B cell (primary cell): ENCODE results near the gene TIMP2. TPM values are rescaled to one million over a fixed set of nuclear protein-coding genes. Genes with fewer than 3 reads are reported as not detected.

Source experiments
- ATAC-seq: fragments of 200-7000 bp; cut with Tn5 transposase; one replicate; pipeline ENCODE4 v1.10.0; 2021; ENCODE audit warnings: low read depth, mild to moderate bottlenecking, moderate number of reproducible peaks, moderate library complexity
- CTCF ChIA-PET: fragments of 350-600 bp; sonication (Branson Sonifier 250); formaldehyde crosslinking; loops from one replicate; lab custom pipeline; 2021; ENCODE audit warnings: antibody characterized with exemption, inconsistent platforms; lab: Charles Lee
- POLR2A ChIA-PET: fragments of 350-600 bp; sonication (Branson Sonifier 250); formaldehyde crosslinking; loops from one replicate; lab custom pipeline; 2021; ENCODE audit warnings: antibody characterized with exemption; lab: Charles Lee
- DNase-seq: peaks from one replicate; pipeline ENCODE4 v3.0.0; 2013
- H2AFZ ChIP-seq: 2 replicates; pipeline ENCODE4 v1.6.1; 2012; ENCODE audit warnings: mild to moderate bottlenecking, low read depth, low read length; ENCODE audit not compliant: insufficient read depth, poor library complexity, severe bottlenecking
- H3K27ac ChIP-seq, 2 donors: 1 replicate in 1 of 2; 2 replicates in 1 of 2; pipeline ENCODE4 v1.5.1; 2012 to 2013; ENCODE audit warnings: low read length in 2 of 2, mild to moderate bottlenecking in 2 of 2, moderate library complexity in 1 of 2
- H3K27me3 ChIP-seq, 4 experiments: fragments of 200-600 bp in 1 of 4; sonication (generic) in 1 of 4; replicated peaks in 1 of 4; 1 replicate in 2 of 4; 2 replicates in 2 of 4; pipeline versions ENCODE4 v1.6.1 to v1.7.0; 2013 to 2016; ENCODE audit warnings: low read length in 3 of 4, mild to moderate bottlenecking in 2 of 4, mixed read lengths in 1 of 4, moderate library complexity in 1 of 4; ENCODE audit not compliant: insufficient read depth in 4 of 4, control insufficient read depth in 3 of 4; ENCODE audit errors: control extremely low read depth in 1 of 4
- H3K36me3 ChIP-seq, 2 experiments: replicated peaks in 1 of 2; 1 replicate in 1 of 2; 2 replicates in 1 of 2; pipeline versions ENCODE4 v1.6.1 to v1.7.1; 2013; ENCODE audit warnings: low read length in 1 of 2; ENCODE audit not compliant: insufficient read depth in 2 of 2, control insufficient read depth in 1 of 2; ENCODE audit errors: control extremely low read depth in 1 of 2, extremely low read depth in 1 of 2
- H3K4me1 ChIP-seq, 2 donors: fragments of 200-600 bp in 1 of 2; sonication (generic) in 1 of 2; 1 replicate in 1 of 2; 2 replicates in 1 of 2; pipeline versions ENCODE4 v1.5.1 to v1.6.1; 2013 to 2017; ENCODE audit warnings: low read length in 2 of 2; ENCODE audit not compliant: control insufficient read depth in 2 of 2, insufficient read depth in 2 of 2
- H3K4me2 ChIP-seq: replicated peaks from 2 replicates; pipeline ENCODE3; 2012; ENCODE audit warnings: mild to moderate bottlenecking, low read depth, low read length; ENCODE audit not compliant: poor library complexity, severe bottlenecking
- H3K4me3 ChIP-seq, 5 experiments: fragments of 200-600 bp in 1 of 5; sonication (generic) in 1 of 5; 1 replicate in 3 of 5; 2 replicates in 2 of 5; pipeline versions ENCODE4 v1.5.1 to v1.7.0; 2011 to 2016; ENCODE audit warnings: low read length in 4 of 5, mild to moderate bottlenecking in 4 of 5, low read depth in 2 of 5, control low read depth in 1 of 5, moderate library complexity in 1 of 5; ENCODE audit not compliant: insufficient read depth in 1 of 5; ENCODE audit errors: control extremely low read depth in 1 of 5, extremely low read depth in 1 of 5
- H3K79me2 ChIP-seq: fragments of 200-600 bp; sonication (generic); one replicate; pipeline ENCODE4 v1.6.0; 2016; ENCODE audit warnings: low read length; ENCODE audit not compliant: control insufficient read depth, insufficient read depth
- H3K9ac ChIP-seq: fragments of 200-600 bp; sonication (generic); 2 replicates; pipeline ENCODE4 v1.6.1; 2017; ENCODE audit warnings: mild to moderate bottlenecking, low read length, moderate library complexity
- H3K9me3 ChIP-seq, 3 donors: one replicate each; pipeline versions ENCODE4 v1.6.1 to v1.7.1; 2013; ENCODE audit warnings: low read length in 2 of 3; ENCODE audit not compliant: control insufficient read depth in 2 of 3, insufficient read depth in 1 of 3; ENCODE audit errors: control extremely low read depth in 1 of 3
- H4K20me1 ChIP-seq: 2 replicates; pipeline ENCODE4 v1.6.0; 2012; ENCODE audit warnings: mild to moderate bottlenecking, low read length; ENCODE audit not compliant: insufficient read depth, control insufficient read depth, poor library complexity, severe bottlenecking
- H3K27ac Mint-ChIP-seq: one replicate; pipeline ENCODE4 v1.8.0; 2021; ENCODE audit warnings: mixed read lengths
- H3K27me3 Mint-ChIP-seq: one replicate; pipeline ENCODE4 v1.8.0; 2021; ENCODE audit warnings: mixed read lengths
- H3K4me1 Mint-ChIP-seq: one replicate; pipeline ENCODE4 v1.8.0; 2021; ENCODE audit warnings: mixed read lengths
- H3K4me3 Mint-ChIP-seq: one replicate; pipeline ENCODE4 v1.8.0; 2021; ENCODE audit warnings: mixed read lengths
- H3K9me3 Mint-ChIP-seq: one replicate; pipeline ENCODE4 v1.8.0; 2022; ENCODE audit warnings: mixed read lengths; ENCODE audit not compliant: insufficient read depth
- CTCF ChIP-seq: fragments of 200-600 bp; IDR thresholded peaks from one replicate; pipeline ENCODE4 v1.8.0; 2022; ENCODE audit warnings: antibody characterized with exemption, mild to moderate bottlenecking
- EZH2 ChIP-seq: IDR thresholded peaks from 2 replicates; pipeline ENCODE4 v1.6.1; 2012; ENCODE audit warnings: borderline replicate concordance, low read depth, mild to moderate bottlenecking, moderate library complexity, low read length; ENCODE audit not compliant: insufficient read depth, poor library complexity, severe bottlenecking
- WGBS: methylation state at CpG from one replicate; pipeline ENCODE4 v1.1.5; 2013; ENCODE audit warnings: missing lambda C conversion rate; ENCODE audit not compliant: insufficient coverage; 5-methylcytosine and 5-hydroxymethylcytosine counted together
- intact Hi-C: fragments of 100-400 bp; cut with micrococcal nuclease; formaldehyde crosslinking; loops from one replicate; pipeline ENCODE4 v1.10.0; 2022
- polyA plus RNA-seq: library from polyadenylated mRNA; depleted of rRNA; stranded (reverse); fragments of >200 nt; gene quantifications from 2 replicates; pipeline ENCODE4 v1.2.3, GENCODE V29; 2012
- total RNA-seq, 2 donors: library from RNA; stranded (reverse); fragments of 120-200 nt in 1 of 2; gene quantifications; 1 replicate in 1 of 2; 2 replicates in 1 of 2; pipeline versions ENCODE4 v1.2.3 to v1.2.4, GENCODE V29; 2013 to 2022

The TIMP2 gene
- total and polyA plus RNA-seq, 2 donors (not counting 1 experiment from before 2014, with no cell fraction given): 4.8 to 10.0 TPM

GRCh38 chr17:78844301-78845005, 80.7 kb downstream of the TIMP2 start:
- CTCF ChIA-PET: interaction anchor here (1.4 to 3.4 kb wide), 2 partner anchors 22 to 127 kb away, joined by 4 to 12 read pairs; no protein-coding TSS in a partner anchor
- TF ChIP-seq EZH2 (no peak), CTCF (no peak)
- no peaks in the 10 kb centered on the region for H3K27me3 Mint-ChIP-seq
- ATAC-seq (no peak), DNase-seq (peak; percentile 50)
- Histone ChIP-seq H3K9ac (no peak overlapping the region), H4K20me1 (peaks cover 11% of the 10 kb centered on the region), H3K9me3 (no peaks in the 10 kb centered on the region), H3K4me1 (peaks cover 9 to 12% of the 10 kb centered on the region in 2 donors), H2AFZ (no peak overlapping the region), H3K79me2 (peaks cover 11% of the 10 kb centered on the region), H3K27me3 (no peaks in the 10 kb centered on the region), H3K36me3 (no peaks in the 10 kb centered on the region), H3K4me2 (no peak overlapping the region), H3K4me3 (no peak overlapping the region), H3K27ac (no peak overlapping the region)
- H3K9me3 Mint-ChIP-seq: no peaks in the 10 kb centered on the region
- peak overlapping the region; percentile 19 for H3K4me3 Mint-ChIP-seq
- intact Hi-C loops: loop anchor here (10.0 kb wide), 2 partner anchors 110 to 400 kb away; no protein-coding TSS in a partner anchor
- 50% methylated on average over 7 of the region's 9 CpGs for WGBS
- POLR2A ChIA-PET: no interaction called here
- H3K27ac Mint-ChIP-seq: peak overlapping the region; percentile 1
- peaks cover 19% of the 10 kb centered on the region for H3K4me1 Mint-ChIP-seq

- peaks cover 23% of the 10 kb centered on the region for H4K20me1 ChIP-seq
- Mint-ChIP-seq H3K4me1 (peaks cover 31% of the 10 kb centered on the region), H3K4me3 (no peak overlapping the region), H3K9me3 (no peaks in the 10 kb centered on the region), H3K27me3 (no peaks in the 10 kb centered on the region), H3K27ac (peak overlapping the region; percentile 10)
- H3K9me3 ChIP-seq: no peaks in the 10 kb centered on the region
- intact Hi-C loops: loop anchor here (10.0 kb wide), 2 partner anchors 108 to 398 kb away; no protein-coding TSS in a partner anchor
- peak; percentile 78 for TF ChIP-seq CTCF
- TF ChIP-seq EZH2: no peak
- no peak overlapping the region for H2AFZ ChIP-seq
- DNase-seq: peak; percentile 66
- no peak overlapping the region for H3K27ac ChIP-seq
- no peaks in the 10 kb centered on the region for H3K27me3 ChIP-seq
- 78% methylated on average over 10 of the region's 10 CpGs for WGBS
- CTCF ChIA-PET: interaction anchor here (0.7 to 3.4 kb wide), 2 partner anchors 9 to 129 kb away, joined by 4 to 12 read pairs; no protein-coding TSS in a partner anchor
- H3K36me3 ChIP-seq: no peaks in the 10 kb centered on the region
- no peak overlapping the region for H3K4me2 ChIP-seq
- H3K4me3 ChIP-seq: no peak overlapping the region
- peaks cover 21 to 24% of the 10 kb centered on the region in 2 donors for H3K4me1 ChIP-seq
- no peak overlapping the region for H3K9ac ChIP-seq
- POLR2A ChIA-PET: no interaction called here
- H3K79me2 ChIP-seq: peaks cover 26% of the 10 kb centered on the region
- ATAC-seq: no peak
Measured at GRCh38 chr17:78842881-78843565, 82.2 kb downstream of the TIMP2 start.
